GM21825 (cell line): ENCODE results near the gene SP9.
"Not testable (repeated sequence)": the region's sequence is repeated elsewhere in the genome, so short reads cannot be mapped to it uniquely, and the experiment has no call there.

Source experiments
- ATAC-seq: cut with Tn5 transposase; IDR thresholded peaks from one replicate; pipeline ENCODE4 v1.9.1; 2021; ENCODE audit warnings: mild to moderate bottlenecking, moderate library complexity; ENCODE audit not compliant: unreplicated experiment

SP9 gene

DNA sequence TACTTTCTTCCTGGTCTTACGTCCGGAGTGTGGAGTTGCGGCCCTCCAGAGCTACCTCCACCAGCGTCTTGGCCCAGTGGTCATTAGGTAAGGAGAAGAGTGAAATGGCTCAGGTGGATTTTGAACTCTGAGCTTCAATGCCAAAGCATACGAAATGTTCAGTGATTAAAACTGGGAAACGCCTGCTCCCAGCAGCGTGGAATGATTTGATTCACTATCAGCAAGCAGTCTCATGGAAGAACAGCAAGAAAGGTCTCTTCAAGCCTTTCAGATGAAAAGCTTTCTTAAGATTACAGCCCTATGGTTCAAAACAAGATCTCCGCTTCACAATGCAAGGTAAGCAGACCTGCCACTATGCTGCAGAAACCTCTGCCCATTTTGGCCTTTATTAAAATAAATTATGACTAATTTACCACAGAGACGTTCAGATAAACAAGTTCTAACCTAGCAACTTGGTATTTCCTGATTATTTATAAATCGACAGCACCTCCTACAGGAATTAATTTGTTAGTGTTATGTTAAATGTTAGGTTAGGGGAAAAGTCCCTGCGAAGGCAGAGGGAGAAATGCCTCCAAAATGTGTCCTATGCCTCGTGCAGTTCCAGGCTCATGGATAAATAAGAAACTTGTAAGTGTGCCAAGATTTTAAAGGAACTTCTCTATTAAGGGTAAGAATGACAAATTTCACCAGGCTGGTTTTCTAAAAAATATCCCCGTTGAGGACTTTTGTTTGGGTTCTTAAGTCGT is 10.1 kb downstream of the SP9 start:
- ATAC-seq: no peak

- ATAC-seq: no peak
Observed at GRCh38 chr2:174350018-174350417, 15.3 kb downstream of the SP9 start.

DNA sequence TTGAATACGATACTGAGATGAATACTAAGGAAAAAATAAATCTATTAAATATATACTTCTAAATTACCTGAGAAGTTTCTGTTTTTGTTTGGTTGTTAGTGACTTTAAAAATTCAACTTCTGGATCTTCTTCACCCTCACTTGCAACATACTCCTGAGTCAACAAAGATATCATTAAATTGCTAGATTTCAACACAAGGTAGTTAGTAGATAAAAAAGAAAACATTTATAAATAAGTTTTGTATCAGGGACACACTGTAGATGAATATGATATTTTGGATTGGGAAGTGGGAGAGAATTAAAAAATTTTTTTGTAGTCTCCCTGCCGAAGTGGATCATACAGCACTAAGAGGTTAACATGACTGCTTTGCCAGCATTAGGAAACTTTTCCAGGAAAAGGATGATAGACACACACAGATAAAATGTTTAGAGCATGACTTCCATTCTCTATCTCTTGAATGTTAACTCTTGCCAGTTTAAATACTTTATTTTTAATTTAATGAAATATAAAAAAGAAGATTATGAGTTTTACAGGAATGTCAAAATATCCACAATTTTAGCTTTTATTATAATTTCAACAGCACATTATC is 15.9 kb downstream of the SP9 start:
- ATAC-seq: no peak

- ATAC-seq: no peak
Observed at GRCh38 chr2:174353004-174353403, 18.2 kb downstream of the SP9 start.

DNA sequence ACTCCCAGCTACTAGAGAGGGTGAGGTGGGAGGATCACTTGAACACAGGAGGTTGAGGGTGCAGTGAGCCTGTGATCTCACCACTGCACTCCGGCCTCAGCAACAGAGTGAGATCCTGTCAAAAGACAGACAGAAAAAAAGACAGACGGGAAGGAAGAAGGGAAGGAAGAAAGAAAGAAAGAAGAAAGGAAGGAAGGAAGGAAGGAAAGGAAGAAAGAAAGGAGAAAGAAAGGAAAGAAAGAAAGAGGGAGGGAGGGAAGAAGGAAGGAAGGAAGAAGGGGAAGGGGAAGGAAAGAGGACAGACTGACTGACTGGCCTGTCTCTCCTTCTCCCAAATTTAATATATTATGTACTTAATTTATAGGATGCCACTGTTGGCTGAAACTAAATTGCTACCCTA is 21.6 kb downstream of the SP9 start:
- ATAC-seq: no peak

DNA sequence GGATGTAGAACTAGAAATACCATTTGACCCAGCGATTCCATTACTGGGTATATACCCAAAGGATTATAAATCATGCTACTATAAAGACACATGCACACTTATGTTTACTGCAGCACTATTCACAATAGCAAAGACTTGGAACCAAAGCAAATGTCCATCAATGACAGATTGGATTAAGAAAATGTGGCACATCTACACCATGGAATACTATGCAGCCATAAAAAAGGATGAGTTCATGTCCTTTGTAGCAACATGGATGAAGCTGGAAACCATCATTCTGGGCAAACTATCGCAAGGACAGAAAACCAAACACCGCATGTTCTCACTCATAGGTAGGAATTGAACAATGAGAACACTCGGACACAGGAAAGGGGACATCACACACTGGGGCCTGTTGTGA is 24.9 kb downstream of the SP9 start:
- ATAC-seq: not testable (repeated sequence)

- no peak for ATAC-seq
Observed at GRCh38 chr2:174362949-174363348, 28.2 kb downstream of the SP9 start.

- not testable (repeated sequence) for ATAC-seq
Observed at GRCh38 chr2:174363492-174364225, 28.9 kb downstream of the SP9 start.

- no peak for ATAC-seq
Observed at GRCh38 chr2:174364628-174365027, 29.9 kb downstream of the SP9 start.

DNA sequence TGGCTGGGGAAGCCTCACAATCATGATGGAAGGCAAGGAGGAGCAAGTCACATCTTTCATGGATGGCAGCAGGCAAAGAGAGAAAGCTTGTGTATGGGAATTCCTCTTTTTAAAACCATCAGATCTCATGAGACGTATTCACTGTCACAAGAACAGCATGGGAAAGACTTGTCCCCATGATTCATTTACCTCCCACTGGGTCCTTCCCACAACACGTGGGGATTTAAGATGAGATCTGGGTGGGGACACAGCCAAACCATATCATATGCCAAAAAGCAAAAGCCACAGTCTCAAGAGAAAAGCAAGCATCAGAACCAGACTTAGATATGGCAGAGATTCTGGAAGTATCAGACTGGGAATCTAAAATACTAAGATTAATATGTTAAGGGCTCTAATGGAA is 30.8 kb downstream of the SP9 start:
- ATAC-seq: no peak

DNA sequence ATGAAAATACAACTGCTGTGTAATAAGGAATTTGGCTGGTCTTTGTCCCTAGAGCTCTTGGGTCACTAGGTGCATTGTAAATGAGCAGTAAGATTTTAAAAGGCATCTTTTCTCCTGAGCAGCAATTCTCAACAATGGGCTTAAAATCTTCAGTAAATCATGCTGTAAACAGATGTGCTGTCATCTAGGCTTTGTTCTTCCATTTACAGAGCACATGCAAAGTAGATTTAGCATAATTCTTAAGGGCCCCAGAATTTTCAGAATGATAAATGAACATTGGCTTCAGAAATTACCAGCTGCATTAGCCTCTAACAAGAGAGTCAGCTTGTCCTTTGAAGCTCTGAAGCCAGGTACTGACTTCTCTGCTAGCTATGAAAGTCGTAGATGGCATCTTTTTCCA is 33.9 kb downstream of the SP9 start:
- no peak for ATAC-seq

- no peak for ATAC-seq
Observed at GRCh38 chr2:174376967-174377366, 42.2 kb downstream of the SP9 start.

DNA sequence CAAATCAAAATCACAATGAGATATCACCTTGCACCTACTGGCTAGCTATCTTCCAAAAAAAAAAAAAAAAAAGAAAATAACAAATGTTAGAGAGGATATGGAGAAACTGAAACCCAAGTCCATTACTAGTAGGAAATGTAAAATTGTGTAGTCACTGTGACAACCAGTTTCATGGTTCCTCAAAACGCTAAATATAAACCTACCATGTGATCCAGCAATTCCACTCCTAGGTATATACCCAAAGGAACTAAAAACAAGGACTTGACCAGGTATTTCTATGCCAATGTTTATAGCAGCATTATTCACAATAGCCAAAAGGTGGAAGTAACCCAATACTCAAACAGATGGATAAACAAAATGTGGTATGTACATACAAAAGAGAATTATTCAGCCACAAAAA is 49.0 kb downstream of the SP9 start:
- no peak for ATAC-seq

DNA sequence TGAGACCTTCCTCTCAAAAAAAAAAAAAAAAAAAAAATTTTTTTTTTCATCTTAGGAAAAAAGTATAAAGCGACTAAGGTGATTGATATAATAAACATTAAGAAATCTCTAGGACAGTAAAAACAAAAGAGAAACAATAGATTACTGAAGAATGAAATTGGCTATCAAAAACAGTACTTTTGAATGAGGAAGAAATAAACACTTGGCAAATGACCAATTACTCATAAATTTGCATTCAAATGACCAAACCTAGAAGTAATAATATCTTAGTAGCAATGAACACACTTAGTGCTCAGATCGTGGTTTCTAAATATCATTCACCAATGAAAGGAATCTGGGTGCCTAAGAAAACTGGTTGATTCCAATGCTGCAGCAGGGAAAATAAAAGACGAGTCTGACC is 50.4 kb downstream of the SP9 start:
- no peak for ATAC-seq
